HG03196 (cell line): Measurements from ENCODE around the gene SLC43A1.

Experiments
- ATAC-seq: cut with Tn5 transposase; IDR thresholded peaks from one replicate; pipeline ENCODE4 v1.9.1; 2021; ENCODE audit not compliant: unreplicated experiment

SLC43A1 gene

GRCh38 chr11:57434640-57435546 is 80.6 kb downstream of the SLC43A1 start:
- no peak for ATAC-seq
